ENCODE data around the gene APEX1.
"Not testable (repeated sequence)": the region's sequence is repeated elsewhere in the genome, so short reads cannot be mapped to it uniquely, and the experiment has no call there.

DNA sequence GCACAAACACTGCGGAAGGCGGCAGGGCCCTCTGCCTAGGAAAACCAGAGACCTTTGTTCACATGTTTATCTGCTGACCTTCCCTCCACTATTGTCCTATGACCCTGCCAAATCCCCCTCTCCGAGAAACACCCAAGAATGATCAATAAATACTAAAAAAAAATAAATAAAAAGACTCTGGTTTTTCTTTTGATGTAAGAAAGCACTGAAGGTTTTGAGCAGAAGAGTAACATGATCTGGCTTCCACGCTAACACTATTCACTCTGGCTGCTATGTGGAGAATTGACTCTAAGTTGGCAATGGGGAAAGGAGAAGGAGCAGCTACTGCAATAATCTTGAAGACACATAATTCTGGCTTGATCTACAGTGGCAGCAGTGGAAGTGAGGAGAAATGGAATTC, 11.4 kb upstream of the APEX1 start:
- TF ChIP-seq POLR2A (IDR thresholded peaks at IDR 0.05) = not testable (repeated sequence)
- TF ChIP-seq, protein P1, sequence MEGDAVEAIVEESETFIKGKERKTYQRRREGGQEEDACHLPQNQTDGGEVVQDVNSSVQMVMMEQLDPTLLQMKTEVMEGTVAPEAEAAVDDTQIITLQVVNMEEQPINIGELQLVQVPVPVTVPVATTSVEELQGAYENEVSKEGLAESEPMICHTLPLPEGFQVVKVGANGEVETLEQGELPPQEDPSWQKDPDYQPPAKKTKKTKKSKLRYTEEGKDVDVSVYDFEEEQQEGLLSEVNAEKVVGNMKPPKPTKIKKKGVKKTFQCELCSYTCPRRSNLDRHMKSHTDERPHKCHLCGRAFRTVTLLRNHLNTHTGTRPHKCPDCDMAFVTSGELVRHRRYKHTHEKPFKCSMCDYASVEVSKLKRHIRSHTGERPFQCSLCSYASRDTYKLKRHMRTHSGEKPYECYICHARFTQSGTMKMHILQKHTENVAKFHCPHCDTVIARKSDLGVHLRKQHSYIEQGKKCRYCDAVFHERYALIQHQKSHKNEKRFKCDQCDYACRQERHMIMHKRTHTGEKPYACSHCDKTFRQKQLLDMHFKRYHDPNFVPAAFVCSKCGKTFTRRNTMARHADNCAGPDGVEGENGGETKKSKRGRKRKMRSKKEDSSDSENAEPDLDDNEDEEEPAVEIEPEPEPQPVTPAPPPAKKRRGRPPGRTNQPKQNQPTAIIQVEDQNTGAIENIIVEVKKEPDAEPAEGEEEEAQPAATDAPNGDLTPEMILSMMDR (IDR thresholded peaks at IDR 0.05) = not testable (repeated sequence)
